Measurements from ENCODE around the gene ACP2.
"Not testable (repeated sequence)": the region's sequence is repeated elsewhere in the genome, so short reads cannot be mapped to it uniquely, and the experiment has no call there.

The ACP2 gene

DNA sequence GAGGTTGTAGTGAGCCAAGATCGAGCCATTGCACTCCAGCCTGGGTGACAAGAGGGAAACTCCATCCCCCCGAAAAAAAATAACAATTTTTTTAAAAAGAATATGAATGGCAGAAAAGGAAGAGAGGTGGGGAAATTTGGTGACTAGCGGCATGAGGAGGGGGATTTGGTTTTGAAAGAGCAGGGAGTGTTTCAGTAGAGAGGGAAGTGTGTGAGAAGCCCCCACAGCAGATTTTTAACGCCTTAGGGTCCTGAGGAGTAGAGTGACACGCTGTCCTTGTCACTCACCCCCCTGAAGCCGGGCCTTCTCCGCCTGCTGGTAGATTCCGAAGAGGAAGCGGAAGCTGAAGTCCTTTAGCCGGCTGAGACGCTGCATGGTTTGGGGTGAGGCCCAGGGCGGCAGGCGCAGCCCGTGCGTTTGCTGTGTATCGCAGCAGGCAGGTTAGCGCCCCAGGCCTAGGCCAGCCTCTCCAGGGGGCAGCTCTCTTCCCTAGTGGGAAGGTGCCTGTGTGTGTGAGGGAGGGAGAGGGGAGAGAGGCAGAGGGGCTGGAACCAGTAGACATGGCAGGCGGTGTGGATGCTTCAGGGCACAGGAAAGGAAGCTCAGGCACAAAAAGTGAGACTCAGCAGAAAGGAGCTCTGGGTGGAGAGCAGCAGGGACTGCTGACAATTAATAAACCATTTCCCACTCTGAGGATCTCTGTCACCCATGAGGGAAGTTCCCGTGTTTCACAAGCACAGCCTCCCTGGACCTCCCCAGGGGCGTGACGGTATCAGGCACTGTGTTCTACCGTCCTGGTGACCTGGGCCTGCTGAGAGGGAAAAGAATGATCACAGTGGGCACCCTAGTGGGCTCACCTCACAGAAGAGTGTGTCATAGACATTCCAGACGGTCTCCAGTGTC, 3.9 kb downstream of the ACP2 start:
- FAIRE-seq (no peak), DNase-seq (ENCODE audit: low spot score) (no peak)

DNA sequence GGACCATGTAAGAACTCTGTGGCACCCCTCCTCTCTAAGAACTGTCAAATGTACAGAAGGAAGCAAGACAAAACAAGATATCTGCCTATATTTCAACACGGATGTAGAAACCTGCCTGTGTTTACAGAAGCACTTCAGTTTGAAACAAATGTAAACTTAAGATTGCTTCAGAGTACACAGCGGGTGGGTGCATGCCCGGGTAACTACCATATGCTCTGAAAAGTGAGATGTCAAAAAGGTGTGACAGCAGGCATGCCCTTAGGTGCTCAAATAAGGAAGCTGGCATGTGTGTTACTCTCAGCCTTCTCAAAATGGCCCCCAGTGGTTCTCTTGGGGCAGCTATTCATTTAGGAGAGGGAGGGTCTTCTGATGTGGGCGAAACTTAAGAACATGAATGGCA, 5.2 kb downstream of the ACP2 start:
- DNase-seq (ENCODE audit: low spot score): no peak

GRCh38 chr11:47242596-47243192, 5.9 kb downstream of the ACP2 start:
- no peak for DNase-seq (ENCODE audit: low spot score)
- no peak for FAIRE-seq

More for the DNA sequence above, 5.2 kb downstream of the ACP2 start:
- no peak for FAIRE-seq

DNA sequence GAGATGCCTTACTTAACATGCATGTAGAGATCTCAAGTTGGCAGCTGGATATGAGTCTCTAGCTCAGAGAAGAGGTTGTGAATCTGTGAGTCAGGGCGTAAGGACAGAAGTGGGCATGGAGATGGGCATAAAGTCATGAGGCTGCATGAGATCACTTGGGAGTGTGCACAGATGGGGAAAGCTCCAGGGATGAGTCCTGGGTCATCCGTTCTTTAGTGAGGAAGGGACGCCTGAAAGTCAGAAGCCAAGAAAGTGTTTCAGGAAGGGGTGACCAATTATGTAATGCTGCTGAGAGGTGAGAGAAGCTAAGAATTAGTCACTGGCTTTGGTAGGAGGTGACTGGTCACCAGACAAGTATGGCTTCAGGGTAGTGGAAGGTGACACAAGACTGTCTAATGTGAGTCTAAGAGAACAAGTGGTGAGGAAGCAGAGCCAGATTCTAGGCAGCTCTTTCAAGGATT, 6.7 kb downstream of the ACP2 start:
- no peak for DNase-seq (ENCODE audit: low spot score)
- no peak for FAIRE-seq

GRCh38 chr11:47239852-47240251, 8.8 kb downstream of the ACP2 start:
- FAIRE-seq: no peak
- no peak for DNase-seq (ENCODE audit: low spot score)

GRCh38 chr11:47236482-47236881, 12.1 kb downstream of the ACP2 start:
- DNase-seq (ENCODE audit: low spot score): no peak
- FAIRE-seq: no peak

GRCh38 chr11:47235163-47235562, 13.5 kb downstream of the ACP2 start:
- FAIRE-seq (no peak), DNase-seq (ENCODE audit: low spot score) (no peak)

DNA sequence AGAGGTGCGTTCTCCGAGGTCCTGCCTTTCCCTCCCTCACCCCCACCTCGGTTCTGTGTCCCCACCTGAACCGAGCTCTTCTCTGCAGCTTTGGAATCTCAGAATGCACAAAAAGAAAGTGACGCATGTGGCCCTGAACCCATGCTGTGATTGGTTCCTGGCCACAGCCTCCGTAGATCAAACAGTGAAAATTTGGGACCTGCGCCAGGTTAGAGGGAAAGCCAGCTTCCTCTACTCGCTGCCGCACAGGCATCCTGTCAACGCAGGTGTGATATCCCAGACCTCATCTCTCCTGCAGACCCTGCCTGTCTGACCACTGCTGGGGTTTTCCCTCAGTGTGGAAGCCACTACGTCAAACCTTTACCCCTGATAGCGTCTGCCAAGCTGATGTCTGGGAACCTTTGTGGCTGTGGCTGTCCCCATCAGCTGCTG, 13.9 kb downstream of the ACP2 start:
- FAIRE-seq (no peak), DNase-seq (ENCODE audit: low spot score) (no peak)

DNA sequence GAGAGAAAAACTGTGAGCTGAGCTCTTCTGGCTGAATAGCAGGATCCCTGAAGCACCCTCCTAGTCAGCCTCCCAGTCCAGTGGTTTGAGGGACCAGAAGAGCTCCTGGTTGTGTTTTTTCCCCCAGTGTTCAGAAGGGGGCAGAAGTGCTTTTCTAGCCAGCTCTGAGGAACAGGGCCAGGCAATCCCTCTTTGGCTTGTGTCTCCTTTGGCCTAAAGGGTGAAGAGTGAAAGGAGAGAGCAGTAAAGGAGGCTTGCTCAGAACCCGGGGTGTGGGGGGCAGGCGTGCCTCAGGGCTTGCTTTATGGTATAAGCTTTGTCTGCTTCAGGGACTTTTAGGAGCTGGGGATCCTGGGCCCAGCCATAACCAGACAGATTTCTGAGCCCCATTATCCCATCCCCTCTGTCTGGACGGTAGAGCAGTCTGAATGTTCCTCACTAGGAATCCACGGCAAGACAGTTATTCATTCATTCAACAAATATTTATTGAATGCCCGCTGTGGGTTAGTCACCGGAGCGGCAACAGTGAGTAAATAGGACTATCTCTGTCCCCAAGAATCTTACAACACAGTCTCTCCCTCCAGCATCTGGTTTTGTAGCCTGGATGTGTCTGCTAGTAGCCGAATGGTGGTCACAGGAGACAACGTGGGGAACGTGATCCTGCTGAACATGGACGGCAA, 14.5 kb downstream of the ACP2 start:
- FAIRE-seq (no peak), DNase-seq (ENCODE audit: low spot score) (peak; percentile 44)

- no peak for DNase-seq (ENCODE audit: low spot score)
- no peak for FAIRE-seq
These were observed 15.6 kb downstream of the ACP2 start for GRCh38 chr11:47233051-47233450.

DNA sequence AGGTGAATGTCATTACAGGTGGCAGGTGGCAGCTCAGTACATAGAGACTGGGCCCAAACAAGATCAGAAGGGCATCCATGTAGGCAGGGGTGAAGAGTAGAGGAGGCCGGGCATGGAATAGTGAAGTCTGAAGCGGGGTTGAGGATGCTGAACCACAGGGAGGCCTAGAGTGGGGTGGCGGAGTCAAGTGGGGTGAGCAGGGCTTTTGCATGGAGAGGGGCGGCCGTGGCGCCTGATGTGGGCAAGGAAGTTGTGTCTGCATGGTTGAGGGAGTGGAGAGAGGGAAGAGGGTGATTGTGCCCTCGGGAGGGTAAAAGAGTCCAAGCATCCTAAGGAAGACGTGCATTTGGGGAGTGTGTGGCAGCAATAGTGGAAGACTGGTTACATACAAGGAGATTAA, 19.5 kb downstream of the ACP2 start:
- FAIRE-seq: no peak
- DNase-seq (ENCODE audit: low spot score): no peak

DNA sequence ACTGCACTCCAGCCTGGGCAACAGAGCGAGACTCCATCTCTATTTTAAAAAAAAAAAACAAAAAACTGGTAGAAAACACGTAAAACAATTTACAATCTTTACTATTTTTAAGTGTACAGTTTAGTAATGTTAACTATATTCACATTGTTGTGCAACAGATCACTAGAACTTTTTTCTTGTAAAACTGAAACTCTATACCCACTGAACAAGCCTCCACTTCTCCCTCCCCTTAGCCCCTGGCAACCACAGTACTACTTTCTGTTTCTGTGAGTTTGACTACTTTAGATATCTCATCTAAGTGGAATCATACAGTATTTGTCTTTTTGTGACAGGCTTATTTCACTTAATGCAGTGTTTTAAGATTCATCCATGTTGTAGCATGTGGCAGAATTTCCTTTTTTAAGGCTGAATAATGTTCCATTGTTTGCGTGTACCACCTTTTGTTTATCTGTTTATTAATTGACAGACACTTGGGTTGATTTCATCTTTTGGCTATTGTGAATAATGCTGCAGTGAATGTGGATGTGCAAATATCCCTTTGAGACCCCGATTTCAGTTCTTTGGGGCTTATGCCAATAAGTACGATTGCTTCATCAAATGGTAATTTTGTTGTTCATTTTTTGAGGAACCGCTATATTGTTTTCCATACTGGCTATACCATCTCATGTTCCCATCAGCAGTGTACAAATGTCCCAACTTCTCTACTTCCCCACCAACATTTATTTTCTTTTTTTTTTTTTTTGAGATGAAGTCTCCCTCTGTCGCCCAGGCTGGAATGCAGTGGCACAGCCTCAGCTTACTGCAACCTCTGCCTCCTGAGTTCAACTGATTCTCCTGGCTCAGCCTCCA, 22.8 kb downstream of the ACP2 start:
- FAIRE-seq: no peak
- DNase-seq (ENCODE audit: low spot score): no peak

DNA sequence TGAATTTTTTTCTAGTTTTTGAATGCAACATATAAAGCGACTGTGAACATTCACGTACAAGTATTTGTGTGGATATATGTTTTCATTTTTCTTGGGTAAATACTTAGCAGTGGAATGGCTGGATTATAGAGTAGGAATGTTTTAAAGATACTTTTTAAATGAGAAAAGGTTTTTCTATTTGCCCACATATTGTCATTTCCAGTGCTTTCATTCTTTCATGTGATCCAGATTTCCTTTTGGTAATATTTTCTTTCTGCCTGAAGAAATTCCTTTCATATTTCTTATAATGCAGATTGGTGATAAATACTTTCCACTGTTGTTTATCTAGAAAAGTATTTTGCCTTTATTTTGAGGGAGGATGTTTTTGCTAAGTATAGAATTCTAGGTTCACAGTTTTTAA, 25.9 kb downstream of the ACP2 start:
- DNase-seq (ENCODE audit: low spot score): no peak
- FAIRE-seq: no peak

DNA sequence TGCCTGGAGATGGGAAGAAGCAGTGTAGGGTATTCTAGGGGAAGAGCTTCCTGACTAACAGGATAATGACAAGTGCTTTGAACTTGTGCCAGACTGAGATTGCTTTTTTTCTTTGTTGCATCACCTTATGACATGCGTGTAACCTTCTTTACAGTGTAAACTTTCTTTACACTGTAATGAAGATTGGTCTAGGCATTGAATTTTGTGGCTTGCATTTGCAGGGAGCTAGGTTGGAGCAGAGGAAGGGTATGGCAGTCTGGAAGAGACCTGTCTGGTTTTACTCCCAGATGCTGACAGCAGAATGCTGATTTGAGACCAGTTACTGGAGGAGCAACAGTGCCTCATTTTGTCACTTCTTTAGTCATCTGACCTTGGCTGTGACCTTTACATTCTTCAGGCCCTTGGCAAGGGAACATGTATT, 28.2 kb downstream of the ACP2 start:
- DNase-seq (ENCODE audit: low spot score): no peak
- no peak for FAIRE-seq

GRCh38 chr11:47216121-47216798, 32.4 kb downstream of the ACP2 start:
- DNase-seq (ENCODE audit: low spot score): peak; percentile 70
- FAIRE-seq: no peak

DNA sequence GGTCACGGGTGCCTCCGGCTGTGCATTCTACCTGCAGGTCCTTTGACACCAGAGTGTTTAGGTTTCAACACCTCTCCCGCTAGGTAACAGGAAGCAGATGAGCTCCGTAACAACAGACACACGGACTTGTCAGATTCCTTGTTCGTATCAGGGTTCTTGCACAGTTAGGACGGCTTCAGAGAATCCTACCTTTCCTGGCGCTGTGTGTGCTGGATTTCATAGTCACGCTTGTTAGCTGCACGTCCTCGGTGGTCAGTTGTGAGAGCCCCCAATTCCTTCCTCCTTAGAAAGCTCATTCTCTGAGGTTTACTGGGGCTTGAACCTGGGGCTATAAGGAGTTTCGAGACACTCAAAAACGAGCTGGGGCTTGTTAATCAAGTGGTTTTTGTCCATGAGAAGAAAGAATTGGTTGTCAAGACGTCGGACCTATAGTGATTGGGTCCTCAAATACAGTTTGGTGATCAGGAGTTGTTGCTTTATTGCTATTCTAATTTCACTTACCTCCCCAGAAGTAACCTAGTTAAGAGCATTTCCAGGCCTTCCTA, 33.2 kb downstream of the ACP2 start:
- no peak for DNase-seq (ENCODE audit: low spot score)
- FAIRE-seq: no peak

GRCh38 chr11:47213950-47214565, 34.6 kb downstream of the ACP2 start:
- DNase-seq (ENCODE audit: low spot score) (peak; percentile 94), FAIRE-seq (no peak)

DNA sequence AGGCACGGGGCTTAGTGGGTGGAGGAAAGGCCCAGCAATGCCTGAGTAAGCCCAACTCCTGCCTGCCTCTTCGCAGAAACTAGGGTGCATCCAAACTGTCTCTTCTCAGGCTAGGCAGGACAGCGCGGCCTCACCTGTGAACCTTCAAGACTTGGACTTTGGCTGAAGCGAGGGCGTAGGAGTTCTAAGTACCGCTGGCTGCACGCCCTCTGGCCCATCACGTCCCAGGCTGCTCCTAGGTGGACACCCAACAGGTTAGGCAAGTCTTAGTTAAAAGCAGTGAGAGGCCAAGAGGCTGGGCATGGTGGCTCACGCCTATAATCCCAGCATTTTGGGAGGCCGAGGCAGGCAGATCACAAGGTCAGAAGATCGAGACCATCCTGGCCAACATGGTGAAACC, 35.7 kb downstream of the ACP2 start:
- DNase-seq (ENCODE audit: low spot score): no peak
- no peak for FAIRE-seq

- DNase-seq (ENCODE audit: low spot score) (no peak), FAIRE-seq (no peak)
These were observed 40.0 kb downstream of the ACP2 start for GRCh38 chr11:47208628-47209027.

DNA sequence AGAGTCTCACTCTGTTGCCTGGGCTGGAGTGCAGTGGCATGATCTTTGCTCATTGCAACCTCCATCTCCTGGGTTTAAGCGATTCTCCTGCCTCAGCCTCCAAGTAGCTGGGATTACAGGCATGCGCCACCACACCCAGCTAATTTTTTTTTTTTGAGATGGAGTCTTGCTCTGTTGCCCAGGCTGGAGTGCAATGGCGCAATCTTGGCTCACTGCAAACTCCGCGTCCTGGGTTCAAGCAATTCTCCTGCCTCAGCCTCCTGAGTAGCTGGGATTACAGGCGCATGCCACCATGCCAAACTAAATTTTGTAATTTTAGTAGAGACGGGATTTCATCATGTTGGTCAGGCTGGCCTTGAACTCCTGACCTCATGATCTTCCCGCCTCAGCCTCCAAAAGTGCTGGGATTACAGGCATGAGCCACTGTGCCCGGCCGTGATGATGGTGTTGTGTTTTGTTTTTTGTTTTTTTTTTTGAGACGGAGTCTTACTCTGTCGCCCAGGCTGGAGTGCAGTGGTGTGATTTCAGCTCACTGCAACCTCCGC, 40.5 kb downstream of the ACP2 start:
- DNase-seq (ENCODE audit: low spot score); FAIRE-seq: not testable (repeated sequence)

All from urothelium cell line (cell line).